GM21360 (cell line): ENCODE data around the gene SPATA22.
"Not testable (repeated sequence)": the region's sequence is repeated elsewhere in the genome, so short reads cannot be mapped to it uniquely, and the experiment has no call there.

Experiments used
- ATAC-seq: cut with Tn5 transposase; IDR thresholded peaks from one replicate; pipeline ENCODE4 v1.9.1; 2021; ENCODE audit warnings: mild to moderate bottlenecking, moderate library complexity; ENCODE audit not compliant: unreplicated experiment

Gene SPATA22

GRCh38 chr17:3475251-3475685 lies 3.6 kb upstream of the SPATA22 start:
- no peak for ATAC-seq

- ATAC-seq, result no peak
Observed at GRCh38 chr17:3474212-3474611, 2.6 kb upstream of the SPATA22 start.

- ATAC-seq, result no peak
Observed at GRCh38 chr17:3472137-3472536, 518 bp upstream of the SPATA22 start.

- ATAC-seq, result no peak
Observed at GRCh38 chr17:3469529-3469928, 2.1 kb downstream of the SPATA22 start.

- ATAC-seq, result not testable (repeated sequence)
Observed at GRCh38 chr17:3466355-3466754, 5.3 kb downstream of the SPATA22 start.

- ATAC-seq, result no peak
Observed at GRCh38 chr17:3448059-3448665, 23.5 kb downstream of the SPATA22 start.

GRCh38 chr17:3447625-3448024 lies 24.0 kb downstream of the SPATA22 start:
- no peak for ATAC-seq

GRCh38 chr17:3440451-3440850 lies 31.2 kb downstream of the SPATA22 start:
- ATAC-seq, result no peak

GRCh38 chr17:3438368-3438767 lies 33.3 kb downstream of the SPATA22 start:
- ATAC-seq, result no peak

GRCh38 chr17:3433741-3434140 lies 37.9 kb downstream of the SPATA22 start, which contains the start of gene OR1E2:
Gene OR1E2, minus strand, starts transcription at chr17:3433841. Its CDS starts 0 bp downstream, at chr17:3433841.
- no peak for ATAC-seq

GRCh38 chr17:3433215-3433614 lies 38.4 kb downstream of the SPATA22 start:
- not testable (repeated sequence) for ATAC-seq

GRCh38 chr17:3418222-3418621 lies 53.4 kb downstream of the SPATA22 start:
- no peak for ATAC-seq

GRCh38 chr17:3415610-3416009 lies 56.0 kb downstream of the SPATA22 start:
- no peak for ATAC-seq

- ATAC-seq, result not testable (repeated sequence)
Observed at GRCh38 chr17:3412216-3412615, 59.4 kb downstream of the SPATA22 start.

GRCh38 chr17:3411070-3411469 lies 60.5 kb downstream of the SPATA22 start, which contains the start of gene OR3A3:
Gene OR3A3, plus strand, starts transcription at chr17:3411370.
- ATAC-seq, result no peak

GRCh38 chr17:3403856-3404255 lies 67.8 kb downstream of the SPATA22 start:
- not testable (repeated sequence) for ATAC-seq

- ATAC-seq, result no peak
Observed at GRCh38 chr17:3401786-3402185, 69.8 kb downstream of the SPATA22 start.

GRCh38 chr17:3400055-3400454 lies 71.6 kb downstream of the SPATA22 start:
- no peak for ATAC-seq

- no peak for ATAC-seq
Observed at GRCh38 chr17:3398310-3398709, 73.3 kb downstream of the SPATA22 start, which contains the start of gene OR1E1. Gene OR1E1, minus strand, starts transcription at chr17:3398410. Its CDS starts 0 bp downstream, at chr17:3398410.

- ATAC-seq, result not testable (repeated sequence)
Observed at GRCh38 chr17:3397801-3398200, 73.8 kb downstream of the SPATA22 start.
